Esophagus muscularis mucosa (tissue), 4 donors: ENCODE data around the gene PRDX4.

Experiments used
- CTCF ChIP-seq, 3 experiments: fragments of 200-600 bp in 2 of 3; fragments of 450-650 bp in 1 of 3; sonication (generic) in 2 of 3; IDR thresholded peaks; one replicate each; pipeline ENCODE4 v1.5.1; 2017 to 2019; ENCODE audit warnings: antibody characterized with exemption in 3 of 3, mild to moderate bottlenecking in 2 of 3, moderate library complexity in 1 of 3
- EP300 ChIP-seq: sonication (generic); formaldehyde crosslinking; IDR thresholded peaks from one replicate; pipeline ENCODE4 v1.6.1; 2017; ENCODE audit warnings: antibody characterized with exemption
- POLR2A ChIP-seq: fragments of 450-650 bp; IDR thresholded peaks from one replicate; pipeline ENCODE4 v1.6.1; 2017; ENCODE audit warnings: antibody characterized with exemption, moderate library complexity, mild to moderate bottlenecking, low read depth
- POLR2AphosphoS5 ChIP-seq, 2 donors: sonication (generic); formaldehyde crosslinking; IDR thresholded peaks; one replicate each; pipeline ENCODE4 v1.6.1; 2017; ENCODE audit warnings: antibody characterized with exemption in 2 of 2

- no peak for TF ChIP-seq POLR2A
- TF ChIP-seq CTCF (IDR thresholded peaks at IDR 0.05) = no peak
- no peak for TF ChIP-seq POLR2AphosphoS5 (IDR thresholded peaks at IDR 0.05)
- no peak for TF ChIP-seq EP300
Observed at GRCh38 chrX:23628131-23628530, 39.2 kb upstream of the PRDX4 start.
